ENCODE measurements around the gene BZW1.

The BZW1 gene

DNA sequence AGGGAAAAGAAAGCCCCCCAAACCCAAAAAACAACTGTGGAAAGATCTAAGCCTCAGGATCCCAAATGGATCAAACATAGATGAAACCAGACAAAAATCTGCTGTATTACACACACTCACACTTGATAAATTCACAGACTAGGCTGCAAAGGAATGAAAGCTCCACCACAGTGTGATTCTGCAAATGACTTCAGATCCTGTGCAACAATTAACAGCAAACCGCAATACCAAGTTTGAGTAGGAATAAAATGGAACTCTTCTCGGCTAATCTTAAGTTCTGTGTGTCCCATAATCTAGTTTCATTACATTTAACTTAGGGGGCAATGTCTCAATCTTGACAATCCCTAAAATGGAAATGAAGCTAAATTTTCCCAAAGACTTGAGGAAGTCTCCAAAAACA, 40.9 kb downstream of the BZW1 start:
- Histone ChIP-seq H3K36me3 (replicated peaks; ENCODE audit: insufficient read depth, low read length) (peaks cover 27% of the 10 kb centered on the region), H3K9ac (ENCODE audit: low read length) (no peak overlapping the region), H3K27me3 (replicated peaks; ENCODE audit: insufficient read depth, low read length) (no peaks in the 10 kb centered on the region), H2AFZ (ENCODE audit: low read length) (no peak overlapping the region), H3K9me3 (replicated peaks; ENCODE audit: insufficient read depth, low read length) (no peaks in the 10 kb centered on the region), H3K4me1 (ENCODE audit: low read length) (no peaks in the 10 kb centered on the region), H3K27ac (ENCODE audit: low read length) (no peak overlapping the region), H3K4me3 (ENCODE audit: low read length) (no peak overlapping the region), H3K79me2 (ENCODE audit: low read length) (peaks cover 19% of the 10 kb centered on the region), H3K9me2 (replicated peaks; ENCODE audit: insufficient read depth, low read length) (no peaks in the 10 kb centered on the region), H3F3A (ENCODE audit: insufficient read depth, low read length) (peaks cover 38% of the 10 kb centered on the region), H3K4me2 (ENCODE audit: low read depth, low read length) (no peak overlapping the region), H4K20me1 (ENCODE audit: insufficient read depth, low read length) (0 out of 2 replicates have a peak, but pooled peaks cover 3% of the 10 kb centered on the region)
- TF ChIP-seq, protein P1, sequence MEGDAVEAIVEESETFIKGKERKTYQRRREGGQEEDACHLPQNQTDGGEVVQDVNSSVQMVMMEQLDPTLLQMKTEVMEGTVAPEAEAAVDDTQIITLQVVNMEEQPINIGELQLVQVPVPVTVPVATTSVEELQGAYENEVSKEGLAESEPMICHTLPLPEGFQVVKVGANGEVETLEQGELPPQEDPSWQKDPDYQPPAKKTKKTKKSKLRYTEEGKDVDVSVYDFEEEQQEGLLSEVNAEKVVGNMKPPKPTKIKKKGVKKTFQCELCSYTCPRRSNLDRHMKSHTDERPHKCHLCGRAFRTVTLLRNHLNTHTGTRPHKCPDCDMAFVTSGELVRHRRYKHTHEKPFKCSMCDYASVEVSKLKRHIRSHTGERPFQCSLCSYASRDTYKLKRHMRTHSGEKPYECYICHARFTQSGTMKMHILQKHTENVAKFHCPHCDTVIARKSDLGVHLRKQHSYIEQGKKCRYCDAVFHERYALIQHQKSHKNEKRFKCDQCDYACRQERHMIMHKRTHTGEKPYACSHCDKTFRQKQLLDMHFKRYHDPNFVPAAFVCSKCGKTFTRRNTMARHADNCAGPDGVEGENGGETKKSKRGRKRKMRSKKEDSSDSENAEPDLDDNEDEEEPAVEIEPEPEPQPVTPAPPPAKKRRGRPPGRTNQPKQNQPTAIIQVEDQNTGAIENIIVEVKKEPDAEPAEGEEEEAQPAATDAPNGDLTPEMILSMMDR (IDR thresholded peaks at IDR 0.05; ENCODE audit: low read length): no peak
- no peak for TF ChIP-seq EZH2 (optimal IDR thresholded peaks at IDR 0.05; ENCODE audit: low read depth, low read length)
- no peak for TF ChIP-seq EZH2phosphoT487 (IDR thresholded peaks at IDR 0.05; ENCODE audit: low read length)
- DNase-seq: no peak

DNA sequence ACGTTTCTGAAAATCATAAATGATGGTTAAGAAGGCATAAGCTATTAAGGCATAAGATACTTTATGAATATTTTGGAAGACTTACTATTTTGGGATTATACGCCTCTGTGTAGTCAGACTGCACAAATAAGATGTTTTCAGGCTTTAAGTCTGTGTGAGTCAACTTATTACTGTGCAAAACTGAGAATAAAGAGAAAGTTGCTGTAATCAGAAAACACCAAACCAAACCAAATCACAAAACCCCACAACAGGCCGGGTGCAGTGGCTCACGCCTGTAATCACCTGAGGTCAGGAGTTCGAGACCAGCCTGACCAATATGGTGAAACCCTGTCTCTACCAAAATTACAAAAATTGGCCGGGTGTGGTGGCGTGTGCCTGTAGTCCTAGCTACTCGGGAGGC, 45.1 kb downstream of the BZW1 start:
- H3K4me1 ChIP-seq (ENCODE audit: low read length): peaks cover 11% of the 10 kb centered on the region
- no peak overlapping the region for H2AFZ ChIP-seq (ENCODE audit: low read length)
- no peak for DNase-seq
- no peaks in the 10 kb centered on the region for H3K27me3 ChIP-seq (replicated peaks; ENCODE audit: insufficient read depth, low read length)
- H3K4me3 ChIP-seq (ENCODE audit: low read length): no peak overlapping the region
- H4K20me1 ChIP-seq (ENCODE audit: insufficient read depth, low read length): peaks cover 32% of the 10 kb centered on the region
- H3K9me2 ChIP-seq (replicated peaks; ENCODE audit: insufficient read depth, low read length): no peaks in the 10 kb centered on the region
- peaks cover 24% of the 10 kb centered on the region for H3F3A ChIP-seq (ENCODE audit: insufficient read depth, low read length)
- TF ChIP-seq EZH2phosphoT487 (IDR thresholded peaks at IDR 0.05; ENCODE audit: low read length) (no peak), EZH2 (optimal IDR thresholded peaks at IDR 0.05; ENCODE audit: low read depth, low read length) (no peak)
- TF ChIP-seq, protein P1 (IDR thresholded peaks at IDR 0.05; ENCODE audit: low read length): no peak
- no peak overlapping the region for H3K4me2 ChIP-seq (ENCODE audit: low read depth, low read length)
- H3K9me3 ChIP-seq (replicated peaks; ENCODE audit: insufficient read depth, low read length): no peaks in the 10 kb centered on the region
- peaks cover 63% of the 10 kb centered on the region for H3K36me3 ChIP-seq (replicated peaks; ENCODE audit: insufficient read depth, low read length)
- H3K27ac ChIP-seq (ENCODE audit: low read length): no peak overlapping the region
- peaks cover 61% of the 10 kb centered on the region for H3K79me2 ChIP-seq (ENCODE audit: low read length)
- no peak overlapping the region for H3K9ac ChIP-seq (ENCODE audit: low read length)

DNA sequence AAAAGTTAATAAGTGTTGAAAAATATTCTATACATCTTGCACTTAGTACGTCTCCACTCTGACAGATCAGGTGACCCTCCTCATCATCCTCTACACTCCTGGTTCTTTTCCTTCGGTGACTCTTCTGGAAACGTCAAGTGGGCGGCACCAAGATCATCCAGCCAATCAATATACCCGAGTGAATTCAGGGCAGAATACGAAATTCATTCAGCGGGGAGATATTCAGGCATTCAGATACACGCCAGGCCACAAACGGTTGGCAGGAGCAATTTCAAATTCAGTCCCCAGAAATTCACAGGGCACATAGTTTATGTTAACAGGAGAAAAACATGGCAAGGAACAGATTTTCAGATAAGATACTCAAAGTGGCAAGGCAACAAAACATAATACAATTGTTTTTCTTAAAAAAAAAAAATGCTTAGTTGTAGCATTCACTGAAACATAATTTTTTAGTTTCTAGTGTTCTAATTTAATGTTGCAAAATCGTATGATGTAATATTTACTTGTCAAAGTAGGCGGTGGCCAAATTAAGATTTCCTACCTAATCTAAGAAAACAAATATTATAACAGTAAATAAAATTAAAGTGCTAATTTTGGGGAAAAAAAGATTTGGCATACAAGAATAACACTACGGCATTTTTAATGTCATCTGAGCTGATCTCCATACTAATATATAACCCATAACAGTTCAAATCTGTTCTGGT, 48.5 kb downstream of the BZW1 start:
- DNase-seq: no peak
- H3K27me3 ChIP-seq (replicated peaks; ENCODE audit: insufficient read depth, low read length): no peaks in the 10 kb centered on the region
- no peaks in the 10 kb centered on the region for H3K9me3 ChIP-seq (replicated peaks; ENCODE audit: insufficient read depth, low read length)
- H3K9me2 ChIP-seq (replicated peaks; ENCODE audit: insufficient read depth, low read length): no peaks in the 10 kb centered on the region
- peaks cover 16% of the 10 kb centered on the region for H3K4me1 ChIP-seq (ENCODE audit: low read length)
- peaks cover 15% of the 10 kb centered on the region for H3F3A ChIP-seq (ENCODE audit: insufficient read depth, low read length)
- H2AFZ ChIP-seq (ENCODE audit: low read length): no peak overlapping the region
- peaks cover 45% of the 10 kb centered on the region for H4K20me1 ChIP-seq (ENCODE audit: insufficient read depth, low read length)
- H3K79me2 ChIP-seq (ENCODE audit: low read length): peaks cover 86% of the 10 kb centered on the region
- H3K36me3 ChIP-seq (replicated peaks; ENCODE audit: insufficient read depth, low read length): peaks cover 49% of the 10 kb centered on the region
- H3K27ac ChIP-seq (ENCODE audit: low read length): no peak overlapping the region
- H3K9ac ChIP-seq (ENCODE audit: low read length): no peak overlapping the region
- TF ChIP-seq EZH2 (optimal IDR thresholded peaks at IDR 0.05; ENCODE audit: low read depth, low read length) (no peak), EZH2phosphoT487 (IDR thresholded peaks at IDR 0.05; ENCODE audit: low read length) (no peak)
- TF ChIP-seq, protein P1 (IDR thresholded peaks at IDR 0.05; ENCODE audit: low read length): no peak
- no peak overlapping the region for H3K4me3 ChIP-seq (ENCODE audit: low read length)
- H3K4me2 ChIP-seq (ENCODE audit: low read depth, low read length): no peak overlapping the region

Measured in MM.1S (cell line).